Effector CD8-positive, alpha-beta T cell (primary cell): ENCODE data around the gene ISX.
"Not testable (repeated sequence)": the region's sequence is repeated elsewhere in the genome, so short reads cannot be mapped to it uniquely, and the experiment has no call there.

Experiments
- DNase-seq: peaks from one replicate; lab custom pipeline; 2025; lab: John Stamatoyannopoulos, UW
- total RNA-seq, 4 experiments: gene quantifications; one replicate each; lab custom pipeline; 2026; lab: John Stamatoyannopoulos, UW

The ISX gene
- 0 reads per million in 4 experiments for total RNA-seq

DNA sequence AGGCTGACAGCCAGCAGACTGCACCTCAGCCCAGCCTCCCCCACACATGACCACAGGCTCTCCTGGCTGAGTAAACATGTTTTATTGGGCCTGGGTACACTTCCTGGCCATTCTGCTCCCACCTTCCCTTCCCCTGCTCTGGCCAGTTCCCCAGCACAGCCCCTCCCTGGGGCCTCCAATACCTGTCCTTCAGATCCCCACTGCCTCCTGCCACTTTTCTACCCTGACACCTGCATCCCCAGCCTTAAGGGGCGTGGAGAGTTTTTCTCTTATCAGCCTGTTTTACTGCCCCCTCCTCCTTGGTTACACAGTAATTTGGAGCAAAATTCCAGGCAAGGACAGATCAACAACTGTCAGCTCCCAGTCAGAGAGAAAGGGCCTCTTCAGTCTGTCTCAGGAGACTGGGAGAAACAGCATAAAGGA, at the start of gene ISX:
Gene ISX (plus strand): TSS at position 363 of the 423 bp plus-strand sequence. CDS start 930 bp downstream, outside the sequence.
- DNase-seq = no peak

DNA sequence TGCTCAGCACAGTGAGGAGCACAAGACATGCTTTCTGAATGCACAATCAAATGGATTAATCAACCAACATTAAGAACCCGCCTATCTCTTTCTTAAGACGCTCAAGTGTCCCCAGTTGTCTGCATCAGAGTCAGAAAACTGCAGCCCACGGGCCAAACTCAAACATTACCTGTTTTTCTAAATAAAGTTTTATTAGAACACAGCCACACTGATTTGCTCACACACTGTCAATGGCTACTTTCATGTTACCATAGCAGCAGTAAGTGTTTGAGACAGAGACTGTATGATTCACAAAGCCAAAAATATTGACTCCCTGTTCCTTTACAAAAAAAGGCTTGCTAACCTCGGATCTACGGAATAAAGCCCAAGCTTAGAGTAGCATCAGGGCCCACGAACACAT, 49.0 kb upstream of the ISX start:
- no peak for DNase-seq

DNA sequence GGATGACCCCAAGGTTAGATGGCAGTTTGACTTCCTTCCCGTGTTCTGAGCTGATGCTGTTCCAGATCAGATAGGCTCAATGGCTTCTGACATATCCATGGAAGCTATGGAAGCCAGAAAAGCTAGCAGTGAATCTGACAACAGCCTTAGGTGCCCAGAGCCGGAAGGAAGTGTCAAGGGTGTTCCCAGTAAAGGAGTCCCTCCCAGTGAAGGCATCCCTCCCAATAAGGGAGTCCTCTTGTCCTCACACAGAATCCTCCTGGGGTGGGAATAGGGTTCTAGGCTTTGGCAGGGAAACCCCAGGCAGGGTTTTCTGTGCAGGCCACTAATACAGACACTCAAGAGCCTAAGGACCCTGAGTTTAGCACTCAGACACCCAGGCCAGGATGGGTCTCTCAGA, 47.0 kb upstream of the ISX start:
- no peak for DNase-seq

DNA sequence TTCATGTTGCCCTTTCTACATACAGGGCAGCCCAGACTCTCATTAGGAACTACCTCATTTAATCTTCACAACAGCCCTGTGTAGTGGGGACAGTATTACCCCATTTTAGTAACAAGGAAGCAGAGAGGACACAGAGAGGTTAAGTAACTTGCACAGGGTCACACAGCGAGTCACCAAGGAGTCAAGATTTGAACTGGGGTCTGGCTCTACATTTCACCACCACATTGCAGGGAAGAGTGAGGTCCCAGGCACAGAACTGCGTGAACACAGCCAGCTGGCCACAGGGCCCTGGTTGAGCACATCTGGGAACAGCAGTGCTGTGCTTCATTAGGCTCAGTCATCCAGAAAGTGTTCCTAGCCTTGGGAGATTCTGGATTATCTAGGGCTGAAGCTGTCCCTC, 45.4 kb upstream of the ISX start:
- DNase-seq = no peak

DNA sequence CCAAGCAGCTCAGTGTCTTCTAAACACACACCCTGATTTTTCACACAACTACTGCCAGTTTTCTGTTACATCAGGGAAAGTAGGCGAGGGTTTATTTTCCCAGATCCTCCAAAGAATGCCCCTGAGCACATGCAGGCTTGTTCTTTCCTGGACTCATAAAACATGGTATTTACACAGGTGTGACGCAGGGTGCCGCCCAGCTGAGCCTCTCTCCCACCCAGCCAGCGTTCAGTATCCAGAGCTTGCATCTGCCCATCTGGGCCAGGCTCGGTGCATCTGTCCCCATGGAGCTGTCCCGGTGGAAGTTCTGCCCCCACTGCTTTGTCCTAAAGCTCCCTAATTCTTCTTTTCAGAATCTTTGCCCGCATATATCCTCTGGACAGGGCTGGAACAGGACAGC, 44.8 kb upstream of the ISX start:
- DNase-seq = no peak

DNA sequence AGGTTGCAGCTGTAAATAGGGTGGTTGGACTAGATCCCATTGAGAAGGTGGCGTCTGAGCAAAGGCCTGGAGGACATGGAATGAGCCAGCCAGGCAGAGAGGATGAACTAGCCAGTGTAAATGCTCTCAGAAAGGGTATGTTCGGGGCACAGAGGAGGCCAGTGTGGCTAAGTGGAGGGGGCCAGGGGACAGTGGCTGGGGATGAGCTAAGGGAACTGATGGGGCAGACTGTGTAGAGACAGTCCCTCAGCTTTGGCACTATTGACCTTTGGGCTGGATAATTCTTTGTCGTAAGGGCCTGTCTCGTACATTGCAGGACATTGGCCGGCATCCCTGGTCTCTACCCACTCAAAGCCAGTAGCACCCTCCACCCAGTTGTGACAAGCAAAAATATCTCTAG, 43.7 kb upstream of the ISX start:
- no peak for DNase-seq

DNA sequence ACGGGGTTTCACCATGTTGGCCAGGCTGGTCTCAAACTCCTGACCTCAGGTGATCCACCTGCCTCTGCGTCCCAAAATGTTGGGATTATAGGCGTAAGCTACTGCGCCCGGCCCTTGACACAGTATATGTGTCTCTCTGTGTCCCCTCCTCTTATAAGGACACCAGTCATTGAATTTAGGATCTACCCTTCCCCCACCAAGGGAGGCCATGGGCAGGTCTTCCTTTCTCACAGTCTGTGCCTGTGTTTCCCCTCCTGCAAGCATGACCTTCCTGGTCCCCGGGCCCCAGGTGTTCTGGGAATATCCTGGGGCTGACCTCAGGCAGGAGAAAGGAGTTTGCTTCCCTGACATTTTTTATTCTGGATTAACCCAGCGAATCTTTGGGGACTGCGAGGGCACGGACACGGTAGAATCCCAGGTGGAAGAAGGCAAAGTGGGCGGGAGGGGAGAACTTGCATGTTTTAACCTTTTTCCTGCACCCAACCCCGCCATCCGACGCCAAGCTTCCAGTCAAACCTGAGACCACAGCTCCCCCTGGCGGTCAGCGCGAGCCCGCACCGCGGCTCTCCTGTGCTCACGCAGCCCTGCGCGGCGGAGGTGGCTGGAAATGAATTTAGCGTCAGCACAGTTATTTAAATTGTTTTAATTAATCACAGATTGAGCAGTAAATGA, 42.1 kb upstream of the ISX start:
- no peak for DNase-seq

DNA sequence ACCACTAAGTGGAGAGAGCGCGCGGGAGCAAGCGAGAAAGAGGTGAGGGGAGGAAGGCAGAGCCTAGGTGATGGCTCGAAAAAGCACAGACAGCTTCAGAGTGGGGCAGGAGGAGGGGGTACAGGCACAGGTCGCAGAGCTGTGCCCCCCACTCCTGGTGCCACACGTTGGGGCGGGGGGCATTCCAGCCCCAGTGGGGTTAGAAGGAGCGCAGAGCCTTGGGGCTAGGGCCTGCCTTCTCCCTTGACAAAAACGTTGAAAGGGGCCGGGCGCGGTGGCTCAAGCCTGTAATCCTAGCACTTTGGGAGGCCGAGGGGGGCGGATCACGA, 41.6 kb upstream of the ISX start:
- no peak for DNase-seq

DNA sequence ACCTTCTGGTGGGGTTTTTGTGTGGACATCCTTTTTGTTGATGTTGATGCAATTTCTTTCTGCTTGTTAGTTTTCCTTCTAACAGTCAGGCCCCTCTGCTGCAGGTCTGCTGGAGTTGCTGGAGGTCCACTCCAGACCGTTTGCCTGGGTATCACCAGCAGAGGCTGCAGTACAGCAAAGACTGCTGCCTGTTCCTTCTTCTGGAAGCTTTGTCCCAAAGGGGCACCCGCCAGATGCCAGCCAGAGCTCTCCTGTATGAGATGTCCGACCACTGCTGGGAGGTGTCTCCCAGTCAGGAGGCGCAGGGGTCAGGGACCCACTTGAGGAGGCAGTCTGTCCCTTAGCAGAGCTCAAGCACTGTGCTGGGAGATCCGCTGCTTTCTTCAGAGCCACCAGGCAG, 35.8 kb upstream of the ISX start:
- not testable (repeated sequence) for DNase-seq

DNA sequence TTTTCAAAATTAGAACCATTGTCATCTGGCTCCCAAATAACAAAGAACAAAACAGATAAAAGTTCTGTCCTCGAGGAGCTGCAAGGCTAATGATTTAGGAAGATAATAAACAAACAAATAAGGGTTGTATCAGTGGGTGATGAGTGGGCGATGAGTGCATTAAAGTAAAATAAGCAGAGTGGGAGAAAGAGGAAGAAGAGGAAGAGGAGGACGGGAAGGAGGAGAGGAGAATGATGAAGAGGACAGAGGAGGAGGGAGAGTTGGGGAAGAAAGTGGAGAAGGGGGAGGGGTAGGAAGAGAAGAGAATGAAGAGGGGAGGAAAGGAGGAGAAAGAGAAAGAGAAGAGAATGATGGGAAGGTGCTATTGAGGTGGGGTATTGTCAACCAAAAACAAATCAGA, 33.4 kb upstream of the ISX start:
- no peak for DNase-seq

DNA sequence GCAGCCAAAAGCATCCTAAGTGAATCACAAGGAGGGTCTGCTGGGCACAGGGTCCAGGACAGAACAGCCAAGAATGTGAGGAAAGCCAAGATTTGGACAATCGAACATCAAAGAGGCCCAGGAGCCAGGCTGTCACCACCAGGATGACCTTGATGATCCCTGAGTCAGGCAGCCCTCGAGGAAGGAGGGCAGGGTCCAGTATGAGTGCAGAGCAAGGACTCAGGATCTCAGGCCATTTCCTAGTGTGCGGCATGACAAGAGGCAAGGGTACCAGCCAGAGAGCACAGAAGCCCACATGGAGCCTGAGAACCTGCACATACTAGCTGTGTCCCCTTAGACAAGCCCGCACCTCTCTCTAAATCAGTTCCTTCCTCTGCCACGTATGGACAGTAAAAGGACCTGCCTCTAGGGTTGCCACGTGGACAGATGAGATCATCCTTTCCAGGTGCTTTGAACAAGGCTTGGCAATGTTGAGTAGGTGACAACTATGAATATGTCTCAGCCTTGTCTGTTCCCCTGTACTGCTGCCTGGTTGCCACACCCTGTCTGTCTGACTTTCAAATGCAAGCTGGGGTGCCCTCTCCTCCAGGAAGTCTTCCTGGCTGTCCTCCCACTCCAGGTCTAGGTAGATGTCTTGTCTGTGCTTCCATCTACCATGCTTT, 32.2 kb upstream of the ISX start:
- no peak for DNase-seq

DNA sequence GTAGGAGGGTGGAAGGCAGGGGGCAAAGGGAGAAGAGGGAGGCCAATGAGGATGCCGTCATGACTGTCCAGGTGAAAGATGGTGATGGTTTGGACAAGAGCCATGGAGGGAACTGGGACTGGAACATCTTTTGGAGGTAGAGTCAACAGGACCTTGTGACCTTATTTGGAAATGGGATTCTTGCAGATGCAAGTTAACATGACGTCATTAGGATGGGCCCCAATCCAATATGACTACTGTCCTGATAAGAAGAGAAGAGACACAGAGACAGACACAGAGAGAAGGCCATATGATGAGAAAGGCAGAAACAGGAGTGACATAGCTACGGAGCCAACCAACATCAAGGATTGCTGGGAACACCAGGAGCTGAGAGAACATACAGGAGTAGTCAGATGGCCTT, 31.0 kb upstream of the ISX start:
- no peak for DNase-seq

DNA sequence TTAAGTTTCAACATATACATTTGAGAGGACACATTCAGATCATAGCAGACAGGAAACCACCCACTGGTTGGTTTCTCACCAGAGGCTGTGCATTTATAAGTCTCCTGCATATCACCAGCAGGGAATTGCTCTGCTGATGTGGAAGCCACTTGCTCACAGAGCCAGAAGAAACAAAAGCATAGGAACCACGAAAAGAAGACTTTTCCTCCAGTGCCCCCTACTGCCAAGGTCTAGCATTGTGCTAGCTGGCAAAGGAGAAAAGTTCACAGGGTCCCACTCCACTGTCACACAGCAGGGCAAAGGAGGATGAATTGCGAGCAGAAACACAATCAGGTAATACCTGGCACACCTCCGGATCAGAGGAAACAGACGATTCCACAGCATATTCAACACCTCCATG, 28.9 kb upstream of the ISX start:
- DNase-seq = no peak

DNA sequence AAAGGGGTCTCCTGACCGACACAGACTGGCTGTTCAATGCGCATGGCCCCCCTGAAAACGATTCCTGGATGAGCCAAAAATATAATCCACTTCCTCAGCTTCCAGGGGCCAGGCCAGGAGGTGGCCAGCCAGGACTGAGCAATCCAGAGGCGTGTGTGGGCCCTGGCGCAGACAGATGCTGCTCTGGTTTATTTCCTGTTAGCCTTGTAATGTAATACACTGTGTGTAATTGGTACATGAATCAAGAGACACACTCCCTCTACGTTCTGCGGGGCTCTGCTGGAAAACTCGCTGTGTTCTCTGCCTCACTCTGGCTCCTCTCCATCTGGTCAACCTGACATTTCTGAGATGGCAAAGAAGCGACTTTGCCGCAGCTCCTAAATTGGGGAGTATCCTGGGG, 26.3 kb upstream of the ISX start:
- no peak for DNase-seq

DNA sequence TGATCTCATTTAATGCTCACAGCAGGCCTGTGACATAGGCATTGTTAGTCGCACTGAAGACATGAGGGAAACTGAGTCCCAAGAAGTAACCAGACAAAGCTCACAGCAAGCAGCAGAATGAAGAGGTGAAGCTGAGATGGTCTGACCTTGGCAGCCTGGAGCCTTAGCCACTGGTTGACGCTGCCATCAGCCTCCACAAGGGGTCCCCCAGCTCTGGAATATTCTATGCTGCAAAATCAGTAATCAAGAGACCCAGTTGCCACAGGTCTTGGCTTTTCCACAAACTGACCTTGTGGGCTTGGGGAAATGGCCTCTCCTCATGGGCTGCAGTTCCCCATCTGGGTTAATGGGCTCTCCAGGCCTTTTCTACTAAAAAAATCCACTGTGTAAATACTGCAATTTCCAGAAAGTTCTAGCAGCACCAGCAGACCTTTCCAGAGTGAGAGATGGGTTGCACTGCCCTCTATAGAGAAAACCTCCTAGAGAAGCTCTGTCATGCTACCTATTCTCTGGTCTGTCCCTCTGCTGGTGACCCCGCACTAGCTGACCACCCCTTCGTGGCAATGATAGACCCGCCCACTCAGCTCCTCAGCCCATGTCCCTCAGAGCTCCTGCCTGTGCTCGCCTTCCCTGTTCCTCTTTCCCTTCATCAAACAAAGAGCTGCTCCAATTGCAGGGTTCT, 22.6 kb upstream of the ISX start:
- DNase-seq = no peak

DNA sequence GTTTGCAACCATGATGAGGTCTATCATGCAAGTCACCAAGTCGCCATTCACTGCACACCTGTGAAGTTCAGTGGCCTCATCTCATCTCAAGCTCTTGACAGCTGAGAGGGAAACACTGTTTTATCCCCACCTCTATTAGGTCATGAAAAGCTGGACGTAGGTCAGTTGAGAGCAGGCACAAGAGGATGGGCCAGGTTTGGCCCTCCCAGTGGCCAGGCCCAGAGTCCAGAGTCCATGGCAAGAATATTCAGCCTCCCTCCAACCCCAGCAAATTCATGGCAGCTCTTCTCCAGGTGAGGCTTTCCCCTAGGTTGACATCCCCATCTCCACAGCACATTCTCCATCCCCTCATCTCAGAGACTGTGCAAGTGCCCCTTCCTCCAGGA, 22.0 kb upstream of the ISX start:
- DNase-seq = no peak

DNA sequence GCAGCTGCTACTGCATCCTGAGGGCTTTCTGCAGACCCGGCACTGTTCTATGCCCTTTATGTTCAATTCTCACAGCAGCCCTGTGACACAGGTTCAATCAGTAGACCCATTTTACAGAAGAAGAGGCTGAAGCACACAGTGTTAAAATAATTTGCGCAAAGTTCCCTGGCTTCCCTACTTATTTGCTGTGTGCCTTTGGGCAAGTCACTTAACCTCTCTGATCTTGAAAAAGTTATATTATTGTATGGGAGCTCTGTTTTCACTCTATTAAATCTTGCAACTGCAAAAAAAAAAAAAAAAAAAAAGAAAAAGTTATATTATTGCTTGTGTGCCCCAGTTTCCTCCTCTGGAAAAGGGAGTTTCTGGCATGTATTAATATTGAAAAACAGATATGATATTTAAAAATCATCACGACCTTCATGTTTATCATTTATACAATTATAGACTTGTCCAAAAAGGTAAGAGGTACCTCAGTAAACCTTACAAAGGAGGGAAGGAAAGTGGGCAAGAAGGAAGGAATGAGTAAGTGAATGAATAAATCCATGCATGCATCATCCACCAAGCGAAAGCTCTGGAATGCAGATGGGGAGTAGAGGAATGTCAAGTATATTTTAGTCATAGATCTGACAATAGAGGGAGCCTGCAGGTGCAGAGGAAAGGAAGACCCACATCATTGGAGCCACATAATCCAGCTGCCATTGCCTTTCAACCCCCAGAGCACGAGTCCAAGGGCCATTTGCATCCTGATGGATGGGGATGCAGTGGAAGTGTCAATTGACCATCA, 21.2 kb upstream of the ISX start:
- DNase-seq = no peak

DNA sequence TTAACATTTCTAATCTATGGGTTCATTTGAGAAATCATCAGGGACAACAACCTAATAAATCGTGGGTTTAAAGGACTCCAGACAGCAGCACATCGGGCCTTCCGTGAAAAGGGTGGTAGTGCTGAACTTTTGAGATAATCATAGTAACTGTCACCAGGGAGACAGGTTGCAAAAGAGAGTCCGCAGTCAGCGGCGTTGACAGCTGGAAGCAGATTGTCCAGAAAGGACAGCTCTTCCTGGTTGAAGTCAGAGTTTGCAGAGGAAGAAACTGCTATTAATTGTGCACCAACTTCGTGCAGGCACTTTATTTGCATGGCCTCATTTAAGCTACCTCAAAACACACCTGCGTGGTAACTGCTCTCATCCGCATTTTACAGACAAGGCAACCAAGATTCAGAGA, 20.5 kb upstream of the ISX start:
- no peak for DNase-seq

DNA sequence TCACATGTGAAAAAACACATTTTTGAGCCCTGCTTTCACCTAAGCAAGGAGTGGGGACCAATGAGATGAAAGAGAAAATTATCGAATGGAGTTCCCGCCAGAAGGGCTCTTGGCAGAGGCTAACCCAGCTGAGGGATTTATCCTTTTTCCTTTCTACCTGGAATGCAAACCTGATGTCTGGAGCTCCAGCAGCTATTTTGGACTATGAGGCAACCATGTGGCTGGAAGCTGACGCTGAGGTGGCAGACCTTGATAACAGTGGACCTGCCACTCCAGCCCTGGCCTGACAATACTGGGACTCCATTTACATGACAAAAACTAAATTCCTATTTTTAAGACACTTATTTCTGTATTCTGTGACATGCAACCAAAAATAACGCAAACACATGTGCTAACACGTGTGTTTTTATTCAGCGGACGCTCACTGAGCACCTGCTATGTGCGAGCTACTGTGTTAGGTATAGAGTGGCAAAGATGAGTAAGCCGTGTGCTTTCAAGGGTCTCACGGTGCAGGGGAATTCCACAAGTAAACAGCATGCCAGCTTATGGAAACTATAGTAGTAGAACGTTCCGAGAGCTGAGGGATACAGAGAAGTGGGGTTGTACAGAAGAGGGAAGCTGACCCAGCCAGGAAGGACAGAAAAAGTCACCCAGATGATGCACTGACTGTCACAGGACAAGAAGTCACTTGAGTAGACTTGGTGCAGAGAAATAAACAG, 19.1 kb upstream of the ISX start:
- DNase-seq = no peak

DNA sequence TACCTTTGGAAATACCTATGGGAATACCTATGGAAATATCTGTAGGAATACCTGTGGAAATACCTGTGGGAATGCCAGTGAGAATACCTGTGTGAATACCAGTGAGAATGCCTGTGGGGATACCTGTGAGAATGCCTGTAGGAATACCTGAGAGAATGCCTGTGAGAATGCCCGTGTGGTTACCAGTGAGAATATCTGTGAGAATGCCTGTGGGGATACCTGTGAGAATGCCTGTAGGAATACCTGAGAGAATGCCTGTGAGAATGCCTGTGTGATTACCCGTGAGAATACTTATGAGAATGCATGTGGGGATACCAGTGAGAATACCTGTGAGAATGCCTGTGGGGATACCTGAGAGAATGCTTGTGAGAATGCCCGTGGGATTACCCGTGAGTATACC, 15.9 kb upstream of the ISX start:
- DNase-seq = not testable (repeated sequence)

DNA sequence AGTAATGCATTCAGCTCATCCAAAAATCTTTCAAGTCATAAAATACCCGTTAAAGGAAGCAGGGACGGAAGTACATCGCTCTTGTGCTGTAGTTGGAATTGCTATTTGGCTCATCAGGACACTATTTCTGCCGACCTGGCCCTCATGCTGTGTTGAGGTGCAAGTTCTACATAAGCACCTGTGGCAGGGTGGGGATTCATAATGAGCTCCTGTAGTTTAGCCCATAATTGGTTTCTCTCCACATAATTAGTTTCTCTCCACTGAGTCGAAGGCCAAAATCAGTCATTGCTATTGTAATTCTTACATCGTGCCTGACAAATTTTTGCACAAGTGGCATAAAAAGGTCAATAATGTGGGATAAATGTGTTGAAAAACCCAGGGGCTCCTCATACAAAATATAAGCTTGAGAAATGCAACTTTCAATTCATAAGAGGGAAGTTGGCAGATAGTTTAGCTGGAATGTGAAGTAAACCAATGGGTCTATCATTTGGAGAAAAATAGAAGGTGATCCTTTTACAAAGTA, 14.9 kb upstream of the ISX start:
- no peak for DNase-seq

DNA sequence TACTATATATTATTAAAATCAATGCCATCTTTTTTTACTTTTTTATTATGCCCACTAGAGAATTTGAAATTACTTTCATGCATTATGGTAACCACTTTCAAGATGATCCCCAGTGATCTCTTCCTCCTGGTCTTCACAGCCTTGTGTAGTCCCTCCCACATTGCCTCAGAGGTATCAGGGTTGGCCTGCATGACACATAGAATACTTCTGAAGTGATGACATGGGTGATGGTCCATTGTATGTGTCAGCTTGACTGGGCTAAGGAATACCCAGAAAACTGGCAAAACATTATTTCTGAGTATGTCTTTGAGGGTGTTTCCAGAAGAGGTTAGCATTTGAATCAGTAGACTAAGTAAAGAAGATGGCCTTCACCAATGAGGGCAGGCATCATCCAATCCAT, 14.2 kb upstream of the ISX start:
- no peak for DNase-seq
